Liver (tissue), 9 donors: ENCODE measurements around the gene IFNAR2. TPM values are rescaled to one million over a fixed set of nuclear protein-coding genes. Genes with fewer than 3 reads are reported as not detected.

Source experiments
- DNase-seq: peaks from one replicate; pipeline ENCODE4 v3.0.0-alpha.2; 2017; ENCODE audit warnings: low spot score
- H3K27ac ChIP-seq, 2 donors: one replicate each; pipeline ENCODE4 v1.7.0; 2013; ENCODE audit warnings: inconsistent platforms in 2 of 2, low read length in 2 of 2, control low read depth in 1 of 2, low read depth in 1 of 2, mild to moderate bottlenecking in 1 of 2
- H3K27me3 ChIP-seq, 4 donors: one replicate each; pipeline versions ENCODE4 v1.6.1 to v1.7.0; 2013; ENCODE audit warnings: low read length in 3 of 4, inconsistent platforms in 1 of 4, mild to moderate bottlenecking in 1 of 4, moderate library complexity in 1 of 4; ENCODE audit not compliant: control insufficient read depth in 4 of 4, insufficient read depth in 4 of 4
- H3K36me3 ChIP-seq, 4 donors: one replicate each; pipeline versions ENCODE4 v1.6.1 to v1.7.0; 2013; ENCODE audit warnings: low read length in 3 of 4, mild to moderate bottlenecking in 3 of 4, low read depth in 1 of 4, moderate library complexity in 1 of 4; ENCODE audit not compliant: control insufficient read depth in 4 of 4, insufficient read depth in 3 of 4
- H3K4me1 ChIP-seq, 4 donors: one replicate each; pipeline versions ENCODE4 v1.6.1 to v1.7.0; 2013; ENCODE audit warnings: low read length in 3 of 4, mild to moderate bottlenecking in 3 of 4, moderate library complexity in 1 of 4; ENCODE audit not compliant: control insufficient read depth in 4 of 4, insufficient read depth in 4 of 4
- H3K4me3 ChIP-seq, 3 donors: one replicate each; pipeline versions ENCODE4 v1.6.1 to v1.7.0; 2013; ENCODE audit warnings: low read length in 3 of 3, control low read depth in 1 of 3, low read depth in 1 of 3, mild to moderate bottlenecking in 1 of 3
- H3K9ac ChIP-seq, 2 donors: one replicate each; pipeline ENCODE4 v1.7.0; 2013; ENCODE audit warnings: low read length in 2 of 2, mild to moderate bottlenecking in 2 of 2, moderate library complexity in 2 of 2, control low read depth in 1 of 2, low read depth in 1 of 2
- H3K9me3 ChIP-seq, 4 donors: one replicate each; pipeline versions ENCODE4 v1.6.1 to v1.7.0; 2013; ENCODE audit warnings: low read length in 3 of 4; ENCODE audit not compliant: control insufficient read depth in 4 of 4
- EGR1 ChIP-seq, 2 donors: IDR thresholded peaks; 2 replicates each; pipeline ENCODE4 v1.6.1; 2016 to 2018; ENCODE audit warnings: antibody characterized with exemption in 2 of 2, low read depth in 2 of 2
- FOXA1 ChIP-seq: IDR thresholded peaks from 2 replicates; pipeline ENCODE4 v1.6.1; 2016; ENCODE audit warnings: antibody characterized with exemption
- FOXA2 ChIP-seq: IDR thresholded peaks from 2 replicates; pipeline ENCODE4 v1.6.1; 2016; ENCODE audit warnings: antibody characterized with exemption
- GABPA ChIP-seq, 2 donors: IDR thresholded peaks in 1 of 2; conservative IDR thresholded peaks in 1 of 2; 2 replicates each; pipeline ENCODE4 v1.6.1; 2016; ENCODE audit warnings: antibody characterized with exemption in 2 of 2, mild to moderate bottlenecking in 1 of 2, moderate library complexity in 1 of 2
- HNF4A ChIP-seq, 2 donors: conservative IDR thresholded peaks; 2 replicates each; pipeline ENCODE4 v1.6.1; 2016; ENCODE audit warnings: antibody characterized with exemption in 2 of 2, mild to moderate bottlenecking in 2 of 2
- HNF4G ChIP-seq: IDR thresholded peaks from 2 replicates; pipeline ENCODE4 v1.6.1; 2016; ENCODE audit warnings: antibody characterized with exemption
- RAD21 ChIP-seq, 2 donors: IDR thresholded peaks; 2 replicates each; pipeline ENCODE4 v1.6.1; 2016; ENCODE audit warnings: antibody characterized with exemption in 2 of 2, mild to moderate bottlenecking in 2 of 2
- RXRA ChIP-seq, 2 donors: IDR thresholded peaks; 2 replicates each; pipeline ENCODE4 v1.6.1; 2017 to 2018; ENCODE audit warnings: antibody characterized with exemption in 2 of 2, mild to moderate bottlenecking in 1 of 2
- SP1 ChIP-seq: IDR thresholded peaks from 2 replicates; pipeline ENCODE4 v1.6.1; 2018; ENCODE audit warnings: antibody characterized with exemption, mild to moderate bottlenecking
- TAF1 ChIP-seq: conservative IDR thresholded peaks from 2 replicates; pipeline ENCODE4 v1.6.1; 2016; ENCODE audit warnings: antibody characterized with exemption, mild to moderate bottlenecking
- YY1 ChIP-seq: IDR thresholded peaks from 2 replicates; pipeline ENCODE4 v1.6.1; 2016; ENCODE audit warnings: antibody characterized with exemption, mild to moderate bottlenecking
- WGBS: extraction: QIAGEN DNeasy Blood & Tissue Kit; methylation state at CpG from one replicate; pipeline ENCODE4 v1.1.7; 2013; 5-methylcytosine and 5-hydroxymethylcytosine counted together
- polyA plus RNA-seq, 2 donors: library from polyadenylated mRNA; stranded (reverse) in 1 of 2; unstranded in 1 of 2; fragments of 200-250 nt in 1 of 2; fragments of >200 nt in 1 of 2; fragmentation: Nextera tagmentation in 1 of 2; extraction: Ambion mirVana in 1 of 2; gene quantifications; one replicate each; pipeline versions ENCODE4 v1.2.1 to v1.2.3, GENCODE V29; 2013 to 2015
- total RNA-seq, 2 donors: library from RNA; depleted of rRNA; stranded (reverse); fragments of >200 nt; gene quantifications; one replicate each; pipeline ENCODE4 v1.2.3, GENCODE V29; 2014
- TF ChIP-seq, protein P1 (sequence below): IDR thresholded peaks from 2 replicates; pipeline ENCODE4 v1.6.1; 2016; ENCODE audit warnings: antibody characterized with exemption, mild to moderate bottlenecking
- TF ChIP-seq, protein P2 (sequence below): IDR thresholded peaks from 2 replicates; pipeline ENCODE4 v1.6.1; 2016; ENCODE audit warnings: antibody characterized with exemption
- TF ChIP-seq, protein P3 (sequence below): IDR thresholded peaks from 2 replicates; pipeline ENCODE4 v1.6.1; 2016; ENCODE audit warnings: antibody characterized with exemption
- TF ChIP-seq, protein P4 (sequence below): IDR thresholded peaks from 2 replicates; pipeline ENCODE4 v1.6.1; 2016; ENCODE audit warnings: antibody characterized with exemption
- TF ChIP-seq, protein P5 (sequence below): fragments of 150-350 bp; IDR thresholded peaks from 2 replicates; pipeline ENCODE4 v1.5.1; 2017; ENCODE audit warnings: improper control_type of control experiment, low read depth, low read length; ENCODE audit not compliant: missing input control
- donor health status: healthy.
- donor health status: healthy.
- donor health status: healthy.
- donor health status: healthy.
- donor health status: healthy.

The IFNAR2 gene
- total and polyA plus RNA-seq, 4 donors: 12.6 to 17.0 (median 14.6) TPM

DNA sequence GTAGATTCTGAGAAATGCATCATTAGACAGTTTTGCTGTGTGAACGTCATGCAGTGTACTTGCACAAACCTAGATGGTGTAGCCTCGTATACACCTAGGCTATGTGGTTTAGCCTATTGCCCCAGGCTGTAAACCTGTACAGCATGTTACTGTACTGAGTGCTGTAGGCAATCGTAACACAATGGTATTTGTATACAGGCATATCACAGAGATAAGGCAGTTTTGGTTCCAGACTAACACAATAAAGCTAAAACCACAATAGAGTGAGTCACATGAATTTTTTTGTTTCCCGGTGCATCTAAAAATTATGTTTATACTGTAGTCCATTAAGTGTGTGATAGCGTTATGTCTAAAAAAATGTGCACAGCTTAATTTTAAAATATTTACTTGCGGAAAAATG is 43.3 kb downstream of the IFNAR2 start (continued):
- TF ChIP-seq, protein P1, sequence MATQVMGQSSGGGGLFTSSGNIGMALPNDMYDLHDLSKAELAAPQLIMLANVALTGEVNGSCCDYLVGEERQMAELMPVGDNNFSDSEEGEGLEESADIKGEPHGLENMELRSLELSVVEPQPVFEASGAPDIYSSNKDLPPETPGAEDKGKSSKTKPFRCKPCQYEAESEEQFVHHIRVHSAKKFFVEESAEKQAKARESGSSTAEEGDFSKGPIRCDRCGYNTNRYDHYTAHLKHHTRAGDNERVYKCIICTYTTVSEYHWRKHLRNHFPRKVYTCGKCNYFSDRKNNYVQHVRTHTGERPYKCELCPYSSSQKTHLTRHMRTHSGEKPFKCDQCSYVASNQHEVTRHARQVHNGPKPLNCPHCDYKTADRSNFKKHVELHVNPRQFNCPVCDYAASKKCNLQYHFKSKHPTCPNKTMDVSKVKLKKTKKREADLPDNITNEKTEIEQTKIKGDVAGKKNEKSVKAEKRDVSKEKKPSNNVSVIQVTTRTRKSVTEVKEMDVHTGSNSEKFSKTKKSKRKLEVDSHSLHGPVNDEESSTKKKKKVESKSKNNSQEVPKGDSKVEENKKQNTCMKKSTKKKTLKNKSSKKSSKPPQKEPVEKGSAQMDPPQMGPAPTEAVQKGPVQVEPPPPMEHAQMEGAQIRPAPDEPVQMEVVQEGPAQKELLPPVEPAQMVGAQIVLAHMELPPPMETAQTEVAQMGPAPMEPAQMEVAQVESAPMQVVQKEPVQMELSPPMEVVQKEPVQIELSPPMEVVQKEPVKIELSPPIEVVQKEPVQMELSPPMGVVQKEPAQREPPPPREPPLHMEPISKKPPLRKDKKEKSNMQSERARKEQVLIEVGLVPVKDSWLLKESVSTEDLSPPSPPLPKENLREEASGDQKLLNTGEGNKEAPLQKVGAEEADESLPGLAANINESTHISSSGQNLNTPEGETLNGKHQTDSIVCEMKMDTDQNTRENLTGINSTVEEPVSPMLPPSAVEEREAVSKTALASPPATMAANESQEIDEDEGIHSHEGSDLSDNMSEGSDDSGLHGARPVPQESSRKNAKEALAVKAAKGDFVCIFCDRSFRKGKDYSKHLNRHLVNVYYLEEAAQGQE: no peak
- TF ChIP-seq SP1 (no peak), FOXA2 (no peak), HNF4G (no peak), YY1 (no peak)

DNA sequence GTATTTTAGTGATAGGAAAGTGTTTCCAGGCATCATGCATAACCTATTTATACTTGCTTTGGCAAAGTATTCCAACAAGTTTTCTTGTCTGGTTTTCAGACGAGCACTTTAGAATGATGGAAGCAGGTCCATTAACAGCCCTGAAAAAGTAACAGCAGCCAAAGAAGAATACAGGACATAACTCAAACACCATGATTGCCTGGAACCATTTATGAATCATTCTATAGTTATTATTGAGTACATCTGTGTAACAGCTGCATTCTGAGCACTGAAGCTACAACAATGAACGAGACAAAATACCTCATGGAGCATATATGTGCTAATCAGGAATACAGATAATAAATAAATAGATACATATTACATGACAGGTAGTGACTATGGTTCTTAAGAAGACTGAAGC is 49.0 kb downstream of the IFNAR2 start:
- peaks cover 10 to 41% (median 30%) of the 10 kb centered on the region in 4 donors for H3K36me3 ChIP-seq
- H3K27ac ChIP-seq: no peak overlapping the region
- no peaks in the 10 kb centered on the region for H3K4me1 ChIP-seq
- TF ChIP-seq HNF4A (conservative IDR thresholded peaks at IDR 0.05): no peak
- TF ChIP-seq FOXA1: no peak
- TF ChIP-seq RAD21 (IDR thresholded peaks at IDR 0.05): no peak
- TF ChIP-seq, protein P2, sequence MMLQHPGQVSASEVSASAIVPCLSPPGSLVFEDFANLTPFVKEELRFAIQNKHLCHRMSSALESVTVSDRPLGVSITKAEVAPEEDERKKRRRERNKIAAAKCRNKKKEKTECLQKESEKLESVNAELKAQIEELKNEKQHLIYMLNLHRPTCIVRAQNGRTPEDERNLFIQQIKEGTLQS: no peak
- TF ChIP-seq, protein P3, sequence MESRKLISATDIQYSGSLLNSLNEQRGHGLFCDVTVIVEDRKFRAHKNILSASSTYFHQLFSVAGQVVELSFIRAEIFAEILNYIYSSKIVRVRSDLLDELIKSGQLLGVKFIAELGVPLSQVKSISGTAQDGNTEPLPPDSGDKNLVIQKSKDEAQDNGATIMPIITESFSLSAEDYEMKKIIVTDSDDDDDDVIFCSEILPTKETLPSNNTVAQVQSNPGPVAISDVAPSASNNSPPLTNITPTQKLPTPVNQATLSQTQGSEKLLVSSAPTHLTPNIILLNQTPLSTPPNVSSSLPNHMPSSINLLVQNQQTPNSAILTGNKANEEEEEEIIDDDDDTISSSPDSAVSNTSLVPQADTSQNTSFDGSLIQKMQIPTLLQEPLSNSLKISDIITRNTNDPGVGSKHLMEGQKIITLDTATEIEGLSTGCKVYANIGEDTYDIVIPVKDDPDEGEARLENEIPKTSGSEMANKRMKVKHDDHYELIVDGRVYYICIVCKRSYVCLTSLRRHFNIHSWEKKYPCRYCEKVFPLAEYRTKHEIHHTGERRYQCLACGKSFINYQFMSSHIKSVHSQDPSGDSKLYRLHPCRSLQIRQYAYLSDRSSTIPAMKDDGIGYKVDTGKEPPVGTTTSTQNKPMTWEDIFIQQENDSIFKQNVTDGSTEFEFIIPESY: no peak
- no peak for TF ChIP-seq SP1
- no peak for TF ChIP-seq TAF1
- TF ChIP-seq EGR1 (IDR thresholded peaks at IDR 0.05; ENCODE audit: low read depth in 2 of 2): no peak
- TF ChIP-seq FOXA2: no peak
- no peak for TF ChIP-seq RXRA (IDR thresholded peaks at IDR 0.05)
- TF ChIP-seq, protein P4, sequence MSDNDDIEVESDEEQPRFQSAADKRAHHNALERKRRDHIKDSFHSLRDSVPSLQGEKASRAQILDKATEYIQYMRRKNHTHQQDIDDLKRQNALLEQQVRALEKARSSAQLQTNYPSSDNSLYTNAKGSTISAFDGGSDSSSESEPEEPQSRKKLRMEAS: no peak
- no peak for TF ChIP-seq GABPA (IDR thresholded peaks at IDR 0.05 in 1 of 2, conservative IDR thresholded peaks at IDR 0.05 in 1 of 2)
- TF ChIP-seq YY1: no peak
- TF ChIP-seq, protein P5, sequence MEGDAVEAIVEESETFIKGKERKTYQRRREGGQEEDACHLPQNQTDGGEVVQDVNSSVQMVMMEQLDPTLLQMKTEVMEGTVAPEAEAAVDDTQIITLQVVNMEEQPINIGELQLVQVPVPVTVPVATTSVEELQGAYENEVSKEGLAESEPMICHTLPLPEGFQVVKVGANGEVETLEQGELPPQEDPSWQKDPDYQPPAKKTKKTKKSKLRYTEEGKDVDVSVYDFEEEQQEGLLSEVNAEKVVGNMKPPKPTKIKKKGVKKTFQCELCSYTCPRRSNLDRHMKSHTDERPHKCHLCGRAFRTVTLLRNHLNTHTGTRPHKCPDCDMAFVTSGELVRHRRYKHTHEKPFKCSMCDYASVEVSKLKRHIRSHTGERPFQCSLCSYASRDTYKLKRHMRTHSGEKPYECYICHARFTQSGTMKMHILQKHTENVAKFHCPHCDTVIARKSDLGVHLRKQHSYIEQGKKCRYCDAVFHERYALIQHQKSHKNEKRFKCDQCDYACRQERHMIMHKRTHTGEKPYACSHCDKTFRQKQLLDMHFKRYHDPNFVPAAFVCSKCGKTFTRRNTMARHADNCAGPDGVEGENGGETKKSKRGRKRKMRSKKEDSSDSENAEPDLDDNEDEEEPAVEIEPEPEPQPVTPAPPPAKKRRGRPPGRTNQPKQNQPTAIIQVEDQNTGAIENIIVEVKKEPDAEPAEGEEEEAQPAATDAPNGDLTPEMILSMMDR: no peak
- TF ChIP-seq HNF4G: no peak
- H3K9ac ChIP-seq: no peak overlapping the region
- no peak overlapping the region for H3K4me3 ChIP-seq
- 97% methylated on average over 2 of the region's 2 CpGs for WGBS
- H3K9me3 ChIP-seq: no peaks in the 10 kb centered on the region
- H3K27me3 ChIP-seq: no peaks in the 10 kb centered on the region
- no peak for DNase-seq
